ENCODE data around the gene LIPT1. TPM values are rescaled to one million over a fixed set of nuclear protein-coding genes. Genes with fewer than 3 reads are reported as not detected.
A peak's percentile ranks its signal among the peaks of the same experiment; 100 is the strongest.
"Not testable (repeated sequence)": the region's sequence is repeated elsewhere in the genome, so short reads cannot be mapped to it uniquely, and the experiment has no call there.

LIPT1 gene
- total RNA-seq, 6 experiments from 2014 or later: 2.5 to 3.8 (median 3.3) TPM

DNA sequence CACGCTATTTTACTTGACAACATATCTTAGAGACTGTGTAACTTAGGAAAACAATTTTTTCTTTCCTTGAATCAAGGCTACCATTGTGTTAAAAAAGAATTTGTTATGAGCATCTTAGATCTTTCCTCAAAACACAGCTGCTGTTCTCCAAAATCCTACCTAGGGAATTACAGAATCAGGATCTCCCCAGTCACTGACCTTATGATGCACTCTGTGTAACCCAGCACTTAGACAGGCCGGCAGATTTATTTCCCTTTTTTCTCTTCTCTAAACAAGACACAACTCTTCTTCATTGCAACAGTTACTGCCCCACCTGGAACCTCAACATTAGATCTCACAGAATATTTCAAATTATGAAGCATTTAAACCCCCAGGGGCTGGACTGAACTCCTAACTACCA lies 26.8 kb upstream of the LIPT1 start:
- Mint-ChIP-seq H3K4me3 (no peak overlapping the region), H3K9me3 (peaks cover 23% of the 10 kb centered on the region), H3K36me3 (ENCODE audit: low read depth) (no peaks in the 10 kb centered on the region), H3K27ac (no peak overlapping the region), H3K4me1 (ENCODE audit: low read depth) (no peaks in the 10 kb centered on the region), H3K27me3 (ENCODE audit: insufficient read depth) (peaks cover 11% of the 10 kb centered on the region)
- no peak for DNase-seq
- TF ChIP-seq, protein P1, sequence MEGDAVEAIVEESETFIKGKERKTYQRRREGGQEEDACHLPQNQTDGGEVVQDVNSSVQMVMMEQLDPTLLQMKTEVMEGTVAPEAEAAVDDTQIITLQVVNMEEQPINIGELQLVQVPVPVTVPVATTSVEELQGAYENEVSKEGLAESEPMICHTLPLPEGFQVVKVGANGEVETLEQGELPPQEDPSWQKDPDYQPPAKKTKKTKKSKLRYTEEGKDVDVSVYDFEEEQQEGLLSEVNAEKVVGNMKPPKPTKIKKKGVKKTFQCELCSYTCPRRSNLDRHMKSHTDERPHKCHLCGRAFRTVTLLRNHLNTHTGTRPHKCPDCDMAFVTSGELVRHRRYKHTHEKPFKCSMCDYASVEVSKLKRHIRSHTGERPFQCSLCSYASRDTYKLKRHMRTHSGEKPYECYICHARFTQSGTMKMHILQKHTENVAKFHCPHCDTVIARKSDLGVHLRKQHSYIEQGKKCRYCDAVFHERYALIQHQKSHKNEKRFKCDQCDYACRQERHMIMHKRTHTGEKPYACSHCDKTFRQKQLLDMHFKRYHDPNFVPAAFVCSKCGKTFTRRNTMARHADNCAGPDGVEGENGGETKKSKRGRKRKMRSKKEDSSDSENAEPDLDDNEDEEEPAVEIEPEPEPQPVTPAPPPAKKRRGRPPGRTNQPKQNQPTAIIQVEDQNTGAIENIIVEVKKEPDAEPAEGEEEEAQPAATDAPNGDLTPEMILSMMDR (IDR thresholded peaks at IDR 0.05): no peak

DNA sequence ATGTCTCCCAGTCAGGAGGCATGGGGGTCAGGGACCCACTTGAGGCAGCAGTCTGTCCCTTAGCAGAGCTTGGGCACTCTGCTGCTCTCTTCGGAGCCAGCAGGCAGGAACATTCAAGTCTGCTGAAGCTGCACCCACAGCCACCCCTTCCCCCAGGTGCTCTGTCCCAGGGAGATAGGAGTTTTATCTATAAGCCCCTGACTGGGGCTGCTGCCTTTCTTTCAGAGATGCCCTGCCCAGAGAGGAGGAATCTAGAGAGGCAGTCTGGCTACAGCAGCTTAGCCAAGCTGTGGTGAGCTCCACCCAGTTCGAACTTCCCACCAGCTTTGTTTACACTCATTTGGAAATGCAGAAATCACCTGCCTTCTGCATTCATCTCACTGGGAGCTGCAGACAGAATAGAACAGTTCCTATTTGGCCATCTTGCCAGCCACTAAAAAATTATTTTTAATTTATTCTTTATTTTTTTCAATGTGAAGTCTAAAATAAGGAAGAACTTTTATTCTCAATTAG lies 19.7 kb upstream of the LIPT1 start:
- H3K4me1 Mint-ChIP-seq (ENCODE audit: low read depth); H3K4me3 Mint-ChIP-seq; DNase-seq; H3K27ac Mint-ChIP-seq; H3K36me3 Mint-ChIP-seq (ENCODE audit: low read depth): not testable (repeated sequence)
- peaks cover 12% of the 10 kb centered on the region for H3K27me3 Mint-ChIP-seq (ENCODE audit: insufficient read depth)
- H3K9me3 Mint-ChIP-seq: peaks cover 23% of the 10 kb centered on the region

DNA sequence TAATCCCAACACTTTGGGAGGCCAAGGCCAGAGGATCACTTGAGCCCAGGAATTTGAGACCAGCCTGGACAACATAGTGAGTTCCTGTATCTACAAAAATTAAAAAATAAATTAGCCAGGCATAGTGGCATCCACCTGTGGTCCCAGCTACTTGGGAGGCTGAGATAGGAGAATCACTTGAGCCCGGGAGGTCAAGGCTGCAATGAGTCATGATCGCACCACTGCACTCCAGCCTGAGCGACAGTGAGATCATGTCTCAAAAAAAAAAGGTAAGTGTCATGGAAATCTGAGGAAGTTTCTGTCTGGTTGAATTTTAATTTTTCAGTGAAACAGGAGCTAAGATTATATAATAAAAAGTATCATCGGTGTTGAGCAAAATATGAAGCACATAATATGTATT lies 15.8 kb upstream of the LIPT1 start:
- Mint-ChIP-seq H3K4me3 (no peak overlapping the region), H3K9me3 (no peaks in the 10 kb centered on the region), H3K36me3 (ENCODE audit: low read depth) (no peaks in the 10 kb centered on the region), H3K4me1 (ENCODE audit: low read depth) (peaks cover 9% of the 10 kb centered on the region; the same call in 1 of the 2 replicates), H3K27ac (no peak overlapping the region), H3K27me3 (ENCODE audit: insufficient read depth) (peaks cover 7% of the 10 kb centered on the region)
- TF ChIP-seq, protein P1 (IDR thresholded peaks at IDR 0.05): no peak
- no peak for DNase-seq

DNA sequence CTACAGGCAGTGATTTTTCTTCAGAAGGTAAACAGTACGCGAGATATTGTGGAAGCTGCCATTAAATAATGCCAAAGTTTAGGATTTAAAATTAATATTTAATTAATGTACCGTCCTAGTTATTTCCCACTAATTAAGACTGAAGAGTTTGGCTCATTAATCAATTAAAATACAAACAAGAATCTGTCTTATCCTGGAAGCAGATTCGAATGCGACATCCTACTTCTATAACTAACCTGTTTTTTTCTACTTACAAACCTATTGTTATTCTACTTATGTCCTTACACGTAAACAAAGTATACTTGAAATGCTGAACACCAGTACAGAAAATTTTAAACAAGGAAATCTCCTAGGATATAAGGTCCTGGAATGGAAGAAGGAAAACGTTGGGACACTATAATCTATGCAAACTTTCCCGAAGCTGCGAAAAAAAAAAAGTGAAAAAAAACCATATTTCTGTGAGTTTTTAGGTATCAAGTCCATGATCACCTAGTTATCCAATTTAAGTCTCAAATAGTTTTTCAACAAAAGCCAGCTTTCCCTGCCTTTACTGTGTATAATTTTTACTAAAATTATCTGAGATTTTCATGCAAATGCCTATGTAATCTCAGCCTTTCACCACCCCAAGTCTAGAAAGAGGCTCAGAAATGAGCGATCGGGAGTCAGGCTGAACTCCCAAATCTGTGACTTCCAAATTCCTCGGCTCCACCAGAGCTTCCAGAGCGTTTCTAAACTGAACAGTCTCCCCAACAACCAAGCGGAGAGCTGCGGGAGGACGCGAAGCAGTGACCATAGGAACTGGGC lies 14.5 kb upstream of the LIPT1 start:
- Mint-ChIP-seq H3K27ac (peak overlapping the region; percentile 31; the same call in 1 of the 2 replicates), H3K36me3 (ENCODE audit: low read depth) (no peaks in the 10 kb centered on the region), H3K4me3 (peak overlapping the region; percentile 93), H3K4me1 (ENCODE audit: low read depth) (peaks cover 9% of the 10 kb centered on the region; the same call in 1 of the 2 replicates), H3K9me3 (no peaks in the 10 kb centered on the region), H3K27me3 (ENCODE audit: insufficient read depth) (peaks cover 7% of the 10 kb centered on the region)
- no peak for DNase-seq
- TF ChIP-seq, protein P1 (IDR thresholded peaks at IDR 0.05): no peak

DNA sequence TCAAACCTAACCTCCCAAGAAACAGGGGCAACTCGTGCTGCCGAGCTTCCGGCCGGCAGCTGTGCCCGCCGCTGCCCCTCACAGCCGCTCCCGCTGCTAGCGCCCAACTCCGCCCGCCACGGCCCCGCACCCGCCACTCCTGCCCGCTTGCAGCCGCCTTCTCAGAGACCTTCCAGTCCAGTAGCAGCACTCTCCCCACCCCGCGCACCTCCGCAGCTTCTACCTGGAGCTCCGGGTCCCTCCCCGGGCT lies 14.0 kb upstream of the LIPT1 start:
- Mint-ChIP-seq H3K4me1 (ENCODE audit: low read depth) (peaks cover 9% of the 10 kb centered on the region; the same call in 1 of the 2 replicates), H3K9me3 (no peaks in the 10 kb centered on the region), H3K27me3 (ENCODE audit: insufficient read depth) (peaks cover 9% of the 10 kb centered on the region), H3K4me3 (peak overlapping the region; percentile 93), H3K36me3 (ENCODE audit: low read depth) (no peaks in the 10 kb centered on the region), H3K27ac (peak overlapping the region; percentile 31; the same call in 1 of the 2 replicates)
- TF ChIP-seq, protein P1 (IDR thresholded peaks at IDR 0.05): no peak
- no peak for DNase-seq
